ENCODE data around the gene SELENBP1.
"Not testable (repeated sequence)": the region's sequence is repeated elsewhere in the genome, so short reads cannot be mapped to it uniquely, and the experiment has no call there.

SELENBP1 gene

DNA sequence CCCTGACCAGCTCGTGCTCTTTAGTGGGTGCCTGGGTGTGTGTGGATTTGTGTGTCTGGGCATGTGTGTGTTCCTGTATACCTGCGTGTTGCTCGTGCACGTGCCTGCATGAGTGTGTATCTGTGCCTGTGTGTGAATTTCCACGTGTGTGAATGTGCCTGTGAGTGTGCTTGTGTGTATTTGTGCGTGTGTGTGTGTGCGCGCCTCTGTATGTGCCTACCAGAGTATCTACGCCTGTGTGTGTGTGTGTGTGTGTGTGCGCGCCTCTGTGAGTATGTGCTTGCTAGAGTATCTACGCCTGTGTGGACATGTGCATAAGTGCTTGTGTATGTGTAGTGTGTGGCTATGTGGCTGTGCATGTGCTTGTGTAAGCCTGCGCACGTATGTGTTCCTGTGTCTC is 691 bp upstream of the SELENBP1 start:
- DNase-seq, result no peak

DNA sequence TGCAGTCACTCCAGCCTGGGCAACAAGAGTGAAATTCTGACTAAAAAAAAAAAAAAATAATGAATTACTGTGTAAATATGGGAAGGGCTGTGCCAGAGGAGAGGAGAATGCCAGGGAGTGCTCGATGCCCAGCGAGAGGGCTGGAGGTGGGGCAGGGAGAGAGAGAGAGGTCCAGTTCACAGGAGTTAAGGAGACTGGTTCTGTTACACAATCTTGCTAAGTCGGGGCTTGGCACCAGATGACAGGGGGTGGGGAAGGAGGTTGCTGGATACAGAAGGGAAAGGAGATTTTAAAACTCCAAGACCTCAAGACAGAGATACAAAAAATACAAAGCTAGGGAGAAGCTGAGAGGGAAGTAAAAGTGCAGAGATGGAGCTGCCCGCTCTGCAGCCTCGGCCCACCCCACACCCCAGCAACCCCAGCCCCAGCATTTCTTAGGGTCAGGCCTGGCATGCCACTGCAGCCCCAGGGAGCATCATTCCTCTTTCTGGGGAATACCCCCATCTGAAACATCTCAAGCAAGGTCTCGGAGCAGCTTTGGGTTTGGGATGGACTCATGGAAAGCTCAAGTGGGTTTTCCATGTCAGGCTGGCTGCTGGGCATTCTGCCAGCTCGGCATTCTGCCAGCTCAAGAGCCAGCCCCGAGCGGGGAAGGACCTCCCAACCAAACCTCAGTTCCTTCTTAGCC is 991 bp downstream of the SELENBP1 start:
- DNase-seq, result peak; percentile 36

GRCh38 chr1:151370211-151370911 is 2.1 kb downstream of the SELENBP1 start:
- peak; percentile 6 for DNase-seq

- no peak for DNase-seq
Observed at GRCh38 chr1:151369621-151370048, 2.9 kb downstream of the SELENBP1 start.

GRCh38 chr1:151369302-151369610 is 3.2 kb downstream of the SELENBP1 start:
- DNase-seq, result no peak

- no peak for DNase-seq
Observed at GRCh38 chr1:151368393-151369301, 3.9 kb downstream of the SELENBP1 start.

DNA sequence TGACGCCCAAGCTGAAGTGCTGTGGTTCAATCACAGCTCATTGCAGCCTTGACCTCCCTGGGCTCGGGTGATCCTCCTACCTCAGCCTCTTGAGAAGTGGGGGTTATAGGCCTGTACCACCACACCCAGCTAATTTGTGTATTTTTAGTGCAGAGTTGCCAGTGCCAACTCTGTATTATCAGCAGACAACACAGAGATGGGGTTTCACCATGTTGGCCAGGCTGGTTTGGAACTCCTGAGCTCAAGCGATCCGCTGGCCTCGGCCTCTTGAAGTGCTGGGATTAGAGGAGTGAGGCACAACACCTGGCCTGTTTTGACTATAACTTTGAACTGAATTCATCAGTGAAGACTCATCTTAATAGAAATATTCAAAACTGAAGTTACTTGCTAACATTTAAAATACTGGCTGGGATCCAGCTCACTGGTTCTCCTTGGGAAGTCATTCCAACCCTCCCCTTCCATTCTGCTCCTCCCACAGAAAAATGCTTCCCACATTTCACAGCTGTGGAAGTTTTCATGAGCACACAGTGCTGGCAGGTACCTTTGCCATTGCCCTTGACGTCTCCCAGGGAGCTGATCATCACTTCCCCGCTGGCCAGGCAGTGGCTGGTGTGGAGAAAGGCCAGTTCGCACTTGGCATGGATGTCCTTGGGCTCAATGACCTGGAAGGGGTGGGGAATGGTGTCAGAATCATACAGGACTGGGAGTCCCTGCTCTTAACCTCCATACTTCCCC is 4.7 kb downstream of the SELENBP1 start:
- DNase-seq, result no peak

- DNase-seq, result no peak
Observed at GRCh38 chr1:151364996-151365395, 7.5 kb downstream of the SELENBP1 start.

DNA sequence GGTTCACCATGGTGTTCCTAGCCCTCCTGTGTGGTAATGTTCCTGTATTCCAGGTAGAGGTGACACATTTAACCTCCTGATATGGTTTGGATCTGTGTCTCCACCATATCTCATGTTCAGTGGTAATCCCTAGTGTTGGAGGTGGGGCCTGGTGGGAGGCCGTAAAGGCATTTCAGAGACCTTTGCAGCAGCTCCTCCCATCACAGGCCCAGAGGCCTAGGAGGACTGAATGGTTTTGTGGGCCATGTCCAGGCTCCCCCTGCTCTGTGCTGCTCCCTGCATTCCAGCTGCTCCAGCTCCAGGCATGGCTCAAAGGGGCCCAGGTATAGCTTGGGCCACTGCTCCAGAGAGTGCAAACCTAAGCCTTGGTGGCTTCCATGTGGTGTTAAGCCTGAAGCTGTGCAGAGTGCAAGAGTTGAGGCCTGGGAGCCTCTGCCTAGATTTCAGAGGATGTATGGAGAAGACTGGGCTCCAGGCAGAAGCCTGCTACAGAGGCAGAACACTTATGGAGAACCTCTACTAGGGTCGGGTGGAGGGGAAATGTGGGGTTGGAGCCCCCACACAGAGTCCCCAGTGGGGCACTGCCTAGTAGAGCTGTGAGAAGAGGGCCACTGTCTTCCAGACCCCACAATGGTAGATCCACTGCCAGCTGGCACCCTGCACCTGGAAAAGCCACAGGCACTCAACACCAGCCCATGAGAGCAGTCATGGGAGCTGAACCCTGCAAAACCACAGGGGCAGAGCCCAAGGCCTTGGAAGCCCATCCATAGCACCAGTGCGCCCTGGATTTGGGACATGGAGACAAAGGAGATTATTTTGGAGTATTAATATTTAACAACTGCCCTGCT is 10.0 kb downstream of the SELENBP1 start:
- no peak for DNase-seq

DNA sequence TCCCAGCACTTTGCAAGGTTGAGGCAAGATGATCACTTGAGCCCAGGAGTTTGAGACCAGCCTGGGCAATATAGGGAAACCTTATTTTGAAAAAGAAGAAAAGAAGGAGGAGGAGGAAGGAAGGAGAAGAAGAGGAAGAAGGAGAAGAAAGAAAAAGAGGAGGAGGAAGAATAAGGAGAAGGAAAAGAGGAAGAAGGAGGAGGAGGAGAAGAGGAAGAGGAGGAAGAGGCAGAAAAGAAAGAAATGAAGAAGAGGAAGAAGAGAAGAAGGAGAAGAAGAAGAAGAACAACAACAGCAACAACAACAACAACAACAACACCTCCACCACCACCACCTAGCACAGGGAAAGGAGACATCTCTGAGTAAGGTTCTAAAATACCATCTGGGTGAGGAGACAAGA is 10.6 kb downstream of the SELENBP1 start:
- DNase-seq, result no peak

DNA sequence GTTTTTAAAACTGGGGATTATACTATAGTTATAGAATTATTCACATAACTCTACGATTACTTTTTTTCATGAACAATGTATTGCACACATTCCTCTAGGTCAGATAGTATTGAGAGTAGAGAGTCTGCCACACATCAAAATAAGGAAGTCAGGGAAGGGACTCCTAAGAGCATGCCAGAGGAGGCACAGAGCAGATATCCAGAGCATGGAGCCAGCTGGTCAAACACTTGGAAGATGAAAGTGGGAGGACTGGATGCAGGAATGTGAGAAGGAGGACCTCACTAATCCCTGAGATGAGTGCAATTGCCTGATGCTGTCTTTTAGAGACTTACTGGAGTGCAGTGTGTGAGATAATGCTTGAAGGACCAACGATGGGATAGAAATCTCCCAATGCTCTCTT is 15.8 kb downstream of the SELENBP1 start:
- DNase-seq, result no peak

- DNase-seq, result peak; percentile 26
Observed at GRCh38 chr1:151352021-151352718, 20.3 kb downstream of the SELENBP1 start.

- DNase-seq, result not testable (repeated sequence)
Observed at GRCh38 chr1:151350323-151350722, 22.2 kb downstream of the SELENBP1 start.

DNA sequence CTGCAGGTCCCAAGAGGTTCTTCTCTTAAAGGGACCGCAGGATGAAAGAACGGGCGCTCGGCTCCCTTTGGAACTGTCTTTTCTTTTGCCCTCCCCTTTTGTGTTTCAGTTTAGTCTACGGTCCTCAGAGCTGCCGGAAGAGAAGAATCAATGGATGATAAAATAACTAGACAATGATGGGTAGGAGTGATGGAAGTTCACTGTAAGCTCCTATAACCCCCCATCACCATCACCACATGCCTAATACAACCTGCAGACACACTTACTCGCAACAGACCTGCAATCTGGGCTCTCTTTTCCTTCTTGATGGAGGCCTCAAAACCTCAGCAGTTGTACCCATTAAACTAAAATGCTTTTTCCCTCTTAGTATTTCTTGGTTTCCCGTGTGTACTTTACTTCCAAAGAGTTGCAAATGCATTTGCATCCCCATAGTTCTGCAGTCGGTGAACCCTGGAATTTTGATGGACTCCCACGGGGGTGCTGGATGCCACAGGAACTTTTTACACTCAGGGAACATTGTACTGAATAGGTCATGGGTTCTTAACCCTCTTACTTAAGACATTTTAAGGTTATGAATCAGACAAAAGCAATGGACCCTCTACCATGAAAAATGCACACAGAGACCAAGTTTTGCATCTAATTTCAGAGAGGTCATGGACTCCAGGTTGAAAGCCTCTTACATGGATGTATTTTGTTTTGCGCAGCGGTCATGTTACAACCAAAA is 24.8 kb downstream of the SELENBP1 start:
- DNase-seq, result peak; percentile 23

DNA sequence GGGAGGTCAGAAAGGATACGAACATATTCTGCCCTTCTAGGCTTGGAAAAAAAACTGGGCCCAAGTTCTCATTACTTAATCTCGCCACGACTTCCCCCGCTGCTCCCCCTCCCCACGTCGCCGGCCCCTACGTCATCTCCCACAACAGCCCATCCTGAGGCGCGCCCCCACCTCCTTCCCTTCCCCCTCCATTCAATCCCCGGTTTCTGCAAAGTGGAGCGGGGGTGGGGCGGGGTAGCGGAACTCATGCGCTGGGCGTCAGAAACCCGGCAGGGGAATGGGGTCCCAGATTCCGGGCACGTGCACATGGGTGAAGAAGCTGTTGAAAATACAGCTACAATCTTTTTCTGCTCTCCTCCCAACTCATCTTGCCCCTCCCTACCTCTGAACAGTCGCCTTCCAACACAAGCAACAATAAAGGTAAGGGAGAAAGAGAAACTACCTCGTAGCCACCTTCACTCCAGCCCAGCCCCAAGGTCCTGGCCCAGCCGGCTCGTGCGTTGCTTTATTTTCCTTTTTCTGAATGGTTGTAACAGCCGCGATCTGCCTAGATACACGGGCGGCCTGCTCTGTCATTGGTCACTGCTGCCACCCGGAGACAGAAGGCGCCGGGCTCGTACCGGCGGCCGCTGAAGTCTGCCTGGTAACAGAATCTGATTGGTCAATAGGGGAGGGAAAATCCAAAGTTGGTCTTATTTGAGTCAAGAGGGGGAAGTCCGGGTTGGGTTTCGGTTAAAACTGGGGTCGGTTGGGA is 25.6 kb downstream of the SELENBP1 start, which contains the start of gene RFX5:
TSS of gene RFX5 (minus strand) at position 484 of the 754 bp plus-strand sequence. CDS start 932 bp downstream, outside the sequence.
- DNase-seq, result peak; percentile 98

DNA sequence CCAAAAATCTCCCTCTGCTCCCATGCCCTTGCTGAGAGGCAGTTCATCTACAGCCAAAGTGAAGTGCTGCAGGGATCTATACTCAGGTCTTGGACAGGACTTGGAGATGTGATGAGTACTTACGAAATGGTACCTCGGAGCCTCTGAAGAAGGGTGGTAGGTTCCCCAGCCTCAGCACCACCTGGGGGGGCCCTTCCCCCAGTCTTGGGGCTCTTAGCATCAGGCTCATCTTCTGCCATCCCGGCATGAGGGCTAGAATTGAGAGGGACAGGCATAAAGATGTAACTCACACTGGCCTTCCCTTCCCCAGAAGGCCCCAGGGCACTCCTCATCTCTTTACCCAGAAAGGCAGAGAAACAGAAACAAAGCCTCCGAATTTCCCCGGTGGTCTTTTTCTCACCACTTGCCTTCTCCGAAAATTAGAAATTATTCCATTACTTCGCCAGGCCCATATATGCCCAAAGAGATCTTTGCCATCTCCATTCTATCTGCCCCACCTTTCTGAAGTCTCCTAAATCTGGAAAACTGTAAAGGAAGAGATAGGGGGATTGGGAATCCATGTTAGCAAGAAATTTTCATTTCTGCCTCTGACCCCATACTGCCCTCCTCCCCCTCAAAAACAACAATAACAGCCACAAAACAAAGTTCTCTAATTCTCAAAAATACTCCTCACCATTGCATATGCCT is 26.3 kb downstream of the SELENBP1 start:
- DNase-seq, result no peak

- DNase-seq, result no peak
Observed at GRCh38 chr1:151344291-151344690, 28.2 kb downstream of the SELENBP1 start.

- DNase-seq, result no peak
Observed at GRCh38 chr1:151343587-151343986, 28.9 kb downstream of the SELENBP1 start.

DNA sequence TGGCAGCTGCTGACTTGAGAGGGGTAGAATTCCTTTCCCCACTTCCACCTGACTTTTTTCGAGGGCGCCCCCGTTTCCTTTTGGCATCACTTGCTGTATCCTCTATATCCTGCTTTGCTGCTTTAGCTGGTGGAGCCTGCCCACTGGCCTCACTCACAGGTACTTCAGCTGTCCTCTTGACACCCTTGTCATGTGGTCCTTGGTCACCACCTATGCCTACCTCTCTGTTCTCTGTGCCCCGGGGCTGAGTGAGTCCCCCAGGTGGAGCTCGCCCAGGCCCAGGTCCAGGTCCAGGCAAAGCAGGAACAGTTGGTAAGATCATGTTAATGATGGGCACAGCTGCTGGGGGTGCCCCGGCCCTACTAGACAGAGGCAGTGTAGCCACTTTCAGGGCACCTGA is 29.9 kb downstream of the SELENBP1 start:
- no peak for DNase-seq
